Measurements from ENCODE around the gene BRD3OS.
"Not testable (repeated sequence)": the region's sequence is repeated elsewhere in the genome, so short reads cannot be mapped to it uniquely, and the experiment has no call there.

Gene BRD3OS

GRCh38 chr9:134066526-134066912 lies 41.2 kb downstream of the BRD3OS start:
- peak; percentile 24 for DNase-seq

- DNase-seq: peak; percentile 33
Measured at GRCh38 chr9:134066913-134067851, 41.9 kb downstream of the BRD3OS start.

GRCh38 chr9:134067904-134068743 lies 42.8 kb downstream of the BRD3OS start, which contains the start of gene BRD3:
Gene BRD3 (minus strand): TSS chr9:134068026. CDS start chr9:134053477, 14,549 bp downstream.
- peak; percentile 96 for DNase-seq

- no peak for DNase-seq
Measured at GRCh38 chr9:134068744-134069479, 43.6 kb downstream of the BRD3OS start.

GRCh38 chr9:134069480-134070399 lies 44.5 kb downstream of the BRD3OS start:
- no peak for DNase-seq

GRCh38 chr9:134071149-134071548 lies 45.9 kb downstream of the BRD3OS start:
- DNase-seq: no peak

GRCh38 chr9:134072683-134073082 lies 47.4 kb downstream of the BRD3OS start:
- not testable (repeated sequence) for DNase-seq

- no peak for DNase-seq
Measured at GRCh38 chr9:134073500-134073899, 48.2 kb downstream of the BRD3OS start.

GRCh38 chr9:134075689-134076088 lies 50.4 kb downstream of the BRD3OS start:
- DNase-seq: not testable (repeated sequence)

- DNase-seq: no peak
Measured at GRCh38 chr9:134076644-134077043, 51.4 kb downstream of the BRD3OS start.

Measured in suppressor macrophage treated with lipopolysaccharide for 4 hours (primary cell).